NOMO-1 treated with DMSO at 0.1 percent for 48 hours (cell line): ENCODE data around the gene TCP11.

Experiments used
- DNase-seq: peaks from one replicate; lab custom pipeline; 2025; ENCODE audit not compliant: unreplicated experiment; lab: John Stamatoyannopoulos, UW

Gene TCP11

GRCh38 chr6:35141007-35141655, at the start of gene TCP11:
TCP11 (minus strand) TSS chr6:35141339; CDS start chr6:35140870, 469 bp downstream.
- no peak for DNase-seq

- no peak for DNase-seq
Observed at GRCh38 chr6:35190306-35190705, 49.2 kb upstream of the TCP11 start.

- DNase-seq: no peak
Observed at GRCh38 chr6:35188886-35189285, 47.7 kb upstream of the TCP11 start.

- no peak for DNase-seq
Observed at GRCh38 chr6:35186571-35186970, 45.4 kb upstream of the TCP11 start.

- no peak for DNase-seq
Observed at GRCh38 chr6:35185971-35186370, 44.8 kb upstream of the TCP11 start.

GRCh38 chr6:35185302-35185681, 44.2 kb upstream of the TCP11 start:
- no peak for DNase-seq

- no peak for DNase-seq
Observed at GRCh38 chr6:35184580-35185301, 43.6 kb upstream of the TCP11 start.

GRCh38 chr6:35183935-35184334, 42.8 kb upstream of the TCP11 start:
- DNase-seq: no peak

- no peak for DNase-seq
Observed at GRCh38 chr6:35183281-35183680, 42.1 kb upstream of the TCP11 start.

GRCh38 chr6:35181933-35182612, 40.9 kb upstream of the TCP11 start:
- DNase-seq: no peak

GRCh38 chr6:35181308-35181932, 40.3 kb upstream of the TCP11 start:
- no peak for DNase-seq

- DNase-seq: no peak
Observed at GRCh38 chr6:35179901-35180535, 38.9 kb upstream of the TCP11 start.

- DNase-seq: no peak
Observed at GRCh38 chr6:35178932-35179832, 38.0 kb upstream of the TCP11 start.

- no peak for DNase-seq
Observed at GRCh38 chr6:35178012-35178411, 36.9 kb upstream of the TCP11 start.

- DNase-seq: no peak
Observed at GRCh38 chr6:35177596-35177995, 36.5 kb upstream of the TCP11 start.

GRCh38 chr6:35177157-35177556, 36.0 kb upstream of the TCP11 start:
- DNase-seq: no peak

GRCh38 chr6:35176301-35177024, 35.3 kb upstream of the TCP11 start:
- no peak for DNase-seq

GRCh38 chr6:35174501-35174900, 33.4 kb upstream of the TCP11 start:
- no peak for DNase-seq

- DNase-seq: no peak
Observed at GRCh38 chr6:35174088-35174434, 32.9 kb upstream of the TCP11 start.
